Liver (tissue), 3 donors: ENCODE data around the gene TBC1D21.

ENCODE experiments used
- EGR1 ChIP-seq, 2 donors: IDR thresholded peaks; 2 replicates each; pipeline ENCODE4 v1.6.1; 2016 to 2018; ENCODE audit warnings: antibody characterized with exemption in 2 of 2, low read depth in 2 of 2
- FOXA1 ChIP-seq: IDR thresholded peaks from 2 replicates; pipeline ENCODE4 v1.6.1; 2016; ENCODE audit warnings: antibody characterized with exemption
- GABPA ChIP-seq, 2 donors: IDR thresholded peaks in 1 of 2; conservative IDR thresholded peaks in 1 of 2; 2 replicates each; pipeline ENCODE4 v1.6.1; 2016; ENCODE audit warnings: antibody characterized with exemption in 2 of 2, mild to moderate bottlenecking in 1 of 2, moderate library complexity in 1 of 2
- JUND ChIP-seq, 2 donors: IDR thresholded peaks; 2 replicates each; pipeline ENCODE4 v1.6.1; 2016; ENCODE audit warnings: antibody characterized with exemption in 2 of 2
- RAD21 ChIP-seq, 2 donors: IDR thresholded peaks; 2 replicates each; pipeline ENCODE4 v1.6.1; 2016; ENCODE audit warnings: antibody characterized with exemption in 2 of 2, mild to moderate bottlenecking in 2 of 2
- SP1 ChIP-seq: IDR thresholded peaks from 2 replicates; pipeline ENCODE4 v1.6.1; 2018; ENCODE audit warnings: antibody characterized with exemption, mild to moderate bottlenecking
- YY1 ChIP-seq: IDR thresholded peaks from 2 replicates; pipeline ENCODE4 v1.6.1; 2016; ENCODE audit warnings: antibody characterized with exemption, mild to moderate bottlenecking
- TF ChIP-seq, protein P1 (sequence below): fragments of 150-350 bp; IDR thresholded peaks from 2 replicates; pipeline ENCODE4 v1.5.1; 2017; ENCODE audit warnings: improper control_type of control experiment, low read depth, low read length; ENCODE audit not compliant: missing input control
- TF ChIP-seq, protein P2 (sequence below): IDR thresholded peaks from 2 replicates; pipeline ENCODE4 v1.6.1; 2016; ENCODE audit warnings: antibody characterized with exemption
- TF ChIP-seq, protein P3 (sequence below): IDR thresholded peaks from 2 replicates; pipeline ENCODE4 v1.6.1; 2016; ENCODE audit warnings: antibody characterized with exemption
- TF ChIP-seq, protein P4 (sequence below): IDR thresholded peaks from 2 replicates; pipeline ENCODE4 v1.6.1; 2016; ENCODE audit warnings: antibody characterized with exemption
- donor health status: healthy.
- donor health status: healthy.

DNA sequence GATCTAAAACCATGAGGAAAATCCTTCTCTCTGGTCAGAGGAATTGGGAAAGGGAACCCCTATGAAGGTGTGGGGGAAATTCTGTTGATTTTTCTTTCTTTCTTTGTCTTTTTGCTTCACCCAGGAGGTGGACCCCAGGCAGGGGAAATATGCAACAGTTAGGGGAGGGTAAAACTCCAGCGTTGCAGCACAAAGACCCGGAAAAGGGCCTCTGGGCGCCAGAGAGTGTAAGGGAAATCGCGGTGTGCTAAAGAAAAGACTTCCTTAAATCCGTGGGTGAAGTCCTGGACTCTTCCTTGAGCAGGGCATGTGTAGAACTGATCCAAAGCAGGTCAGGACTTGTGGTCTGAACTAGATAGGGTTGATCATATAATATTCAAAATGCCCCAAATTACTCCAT is 11.1 kb upstream of the TBC1D21 start:
- TF ChIP-seq, protein P1, sequence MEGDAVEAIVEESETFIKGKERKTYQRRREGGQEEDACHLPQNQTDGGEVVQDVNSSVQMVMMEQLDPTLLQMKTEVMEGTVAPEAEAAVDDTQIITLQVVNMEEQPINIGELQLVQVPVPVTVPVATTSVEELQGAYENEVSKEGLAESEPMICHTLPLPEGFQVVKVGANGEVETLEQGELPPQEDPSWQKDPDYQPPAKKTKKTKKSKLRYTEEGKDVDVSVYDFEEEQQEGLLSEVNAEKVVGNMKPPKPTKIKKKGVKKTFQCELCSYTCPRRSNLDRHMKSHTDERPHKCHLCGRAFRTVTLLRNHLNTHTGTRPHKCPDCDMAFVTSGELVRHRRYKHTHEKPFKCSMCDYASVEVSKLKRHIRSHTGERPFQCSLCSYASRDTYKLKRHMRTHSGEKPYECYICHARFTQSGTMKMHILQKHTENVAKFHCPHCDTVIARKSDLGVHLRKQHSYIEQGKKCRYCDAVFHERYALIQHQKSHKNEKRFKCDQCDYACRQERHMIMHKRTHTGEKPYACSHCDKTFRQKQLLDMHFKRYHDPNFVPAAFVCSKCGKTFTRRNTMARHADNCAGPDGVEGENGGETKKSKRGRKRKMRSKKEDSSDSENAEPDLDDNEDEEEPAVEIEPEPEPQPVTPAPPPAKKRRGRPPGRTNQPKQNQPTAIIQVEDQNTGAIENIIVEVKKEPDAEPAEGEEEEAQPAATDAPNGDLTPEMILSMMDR = no peak
- TF ChIP-seq JUND (IDR thresholded peaks at IDR 0.05) = no peak
- TF ChIP-seq FOXA1 = no peak
- TF ChIP-seq, protein P2, sequence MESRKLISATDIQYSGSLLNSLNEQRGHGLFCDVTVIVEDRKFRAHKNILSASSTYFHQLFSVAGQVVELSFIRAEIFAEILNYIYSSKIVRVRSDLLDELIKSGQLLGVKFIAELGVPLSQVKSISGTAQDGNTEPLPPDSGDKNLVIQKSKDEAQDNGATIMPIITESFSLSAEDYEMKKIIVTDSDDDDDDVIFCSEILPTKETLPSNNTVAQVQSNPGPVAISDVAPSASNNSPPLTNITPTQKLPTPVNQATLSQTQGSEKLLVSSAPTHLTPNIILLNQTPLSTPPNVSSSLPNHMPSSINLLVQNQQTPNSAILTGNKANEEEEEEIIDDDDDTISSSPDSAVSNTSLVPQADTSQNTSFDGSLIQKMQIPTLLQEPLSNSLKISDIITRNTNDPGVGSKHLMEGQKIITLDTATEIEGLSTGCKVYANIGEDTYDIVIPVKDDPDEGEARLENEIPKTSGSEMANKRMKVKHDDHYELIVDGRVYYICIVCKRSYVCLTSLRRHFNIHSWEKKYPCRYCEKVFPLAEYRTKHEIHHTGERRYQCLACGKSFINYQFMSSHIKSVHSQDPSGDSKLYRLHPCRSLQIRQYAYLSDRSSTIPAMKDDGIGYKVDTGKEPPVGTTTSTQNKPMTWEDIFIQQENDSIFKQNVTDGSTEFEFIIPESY = no peak
- TF ChIP-seq, protein P3, sequence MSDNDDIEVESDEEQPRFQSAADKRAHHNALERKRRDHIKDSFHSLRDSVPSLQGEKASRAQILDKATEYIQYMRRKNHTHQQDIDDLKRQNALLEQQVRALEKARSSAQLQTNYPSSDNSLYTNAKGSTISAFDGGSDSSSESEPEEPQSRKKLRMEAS = no peak
- no peak for TF ChIP-seq GABPA (IDR thresholded peaks at IDR 0.05 in 1 of 2, conservative IDR thresholded peaks at IDR 0.05 in 1 of 2)
- no peak for TF ChIP-seq EGR1 (IDR thresholded peaks at IDR 0.05; ENCODE audit: low read depth in 2 of 2)
- no peak for TF ChIP-seq SP1
- no peak for TF ChIP-seq YY1
- no peak for TF ChIP-seq RAD21 (IDR thresholded peaks at IDR 0.05)
- TF ChIP-seq, protein P4, sequence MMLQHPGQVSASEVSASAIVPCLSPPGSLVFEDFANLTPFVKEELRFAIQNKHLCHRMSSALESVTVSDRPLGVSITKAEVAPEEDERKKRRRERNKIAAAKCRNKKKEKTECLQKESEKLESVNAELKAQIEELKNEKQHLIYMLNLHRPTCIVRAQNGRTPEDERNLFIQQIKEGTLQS = no peak
